Panc1 (cell line): ENCODE results near the gene UNC13C. TPM values are rescaled to one million over a fixed set of nuclear protein-coding genes. Genes with fewer than 3 reads are reported as not detected.

Experiments used
- ATAC-seq: fragments of 200-7000 bp; cut with Tn5 transposase; 2 replicates; pipeline ENCODE4 v1.9.1; 2020; ENCODE audit warnings: mild to moderate bottlenecking, moderate library complexity
- BruUV-seq: library from RNA; stranded (reverse); fragments of 400-500 nt; replicated peaks from 2 replicates; lab custom pipeline; 2021; lab: Mats Ljungman, UMichigan
- CTCF ChIA-PET: fragments of 300-600 bp; sonication (Branson Sonifier 250); formaldehyde crosslinking; loops from one replicate; lab custom pipeline; 2022; ENCODE audit warnings: antibody characterized with exemption; lab: Charles Lee
- POLR2A ChIA-PET: fragments of 300-600 bp; sonication (Branson Sonifier 250); formaldehyde crosslinking; loops from one replicate; lab custom pipeline; 2022; ENCODE audit warnings: antibody characterized with exemption; lab: Charles Lee
- DNase-seq: peaks from one replicate; pipeline ENCODE4 v3.0.0-alpha.2; 2010; ENCODE audit warnings: low read depth, low spot score
- H3K27ac ChIP-seq: 2 replicates; pipeline ENCODE4 v1.5.1; 2011; ENCODE audit warnings: mild to moderate bottlenecking, low read length, inconsistent platforms
- H3K27me3 ChIP-seq: fragments of 200-500 bp; sonication (Bioruptor generic); 2 replicates; pipeline ENCODE4 v1.6.0; 2014; ENCODE audit warnings: low read length, inconsistent platforms; ENCODE audit not compliant: control insufficient read depth, insufficient read depth
- H3K36me3 ChIP-seq: fragments of 200-500 bp; sonication (Bioruptor generic); 2 replicates; pipeline ENCODE4 v1.5.1; 2014; ENCODE audit warnings: inconsistent platforms, mild to moderate bottlenecking, low read length, moderate library complexity; ENCODE audit not compliant: control insufficient read depth, insufficient read depth
- H3K4me1 ChIP-seq: 2 replicates; pipeline ENCODE4 v1.5.1; 2011; ENCODE audit warnings: inconsistent platforms, mild to moderate bottlenecking, low read length, moderate library complexity; ENCODE audit not compliant: control insufficient read depth, insufficient read depth
- H3K4me3 ChIP-seq, 2 experiments: 2 replicates each; pipeline ENCODE4 v1.5.1; 2011 to 2012; ENCODE audit warnings: low read depth in 2 of 2, low read length in 2 of 2, mild to moderate bottlenecking in 2 of 2, inconsistent platforms in 1 of 2, moderate library complexity in 1 of 2
- H3K9me3 ChIP-seq: fragments of 200-500 bp; sonication (Bioruptor generic); 2 replicates; pipeline ENCODE4 v1.5.1; 2014; ENCODE audit warnings: low read depth, mild to moderate bottlenecking, inconsistent platforms, low read length, moderate library complexity; ENCODE audit not compliant: control insufficient read depth, insufficient read depth
- CTCF ChIP-seq: fragments of 450-650 bp; IDR thresholded peaks from 2 replicates; pipeline ENCODE4 v1.5.1; 2017; ENCODE audit warnings: mild to moderate bottlenecking
- POLR2AphosphoS5 ChIP-seq: IDR thresholded peaks from 2 replicates; pipeline ENCODE4 v1.6.1; 2012; ENCODE audit warnings: mild to moderate bottlenecking, low read depth, low read length, moderate library complexity
- REST ChIP-seq, 2 experiments: IDR thresholded peaks; 2 replicates each; pipeline ENCODE4 v1.6.1; 2011 to 2012; ENCODE audit warnings: low read depth in 2 of 2, control low read depth in 1 of 2, low read length in 1 of 2, mild to moderate bottlenecking in 1 of 2, moderate library complexity in 1 of 2; ENCODE audit not compliant: insufficient read depth in 1 of 2
- SIN3A ChIP-seq: IDR thresholded peaks from 2 replicates; pipeline ENCODE4 v1.6.1; 2012; ENCODE audit warnings: low read depth, mild to moderate bottlenecking, low read length, moderate library complexity, borderline replicate concordance; ENCODE audit not compliant: insufficient read depth
- TCF7L2 ChIP-seq: IDR thresholded peaks from 2 replicates; pipeline ENCODE4 v1.6.1; 2011; ENCODE audit warnings: mild to moderate bottlenecking, low read depth, low read length, inconsistent platforms
- in situ Hi-C: cut with HindIII; loops from 2 replicates; pipeline ENCODE4 v1.10.0; 2016; ENCODE audit warnings: low sequenced_read_pairs, low pct_unique_long_range_greater_than_20kb
- intact Hi-C: fragments of 100-400 bp; cut with micrococcal nuclease; formaldehyde crosslinking; loops from one replicate; pipeline ENCODE4 v1.10.0; 2022; ENCODE audit not compliant: unreplicated experiment
- total RNA-seq: library from RNA; stranded (reverse); gene quantifications from one replicate; pipeline ENCODE4 v1.2.1, GENCODE V29; 2021; ENCODE audit not compliant: unreplicated experiment

UNC13C gene
- total RNA-seq, 1 experiment from 2014 or later = not detected

GRCh38 chr15:53979051-53979788 lies 979 bp downstream of the UNC13C start:
- Histone ChIP-seq H3K9me3 (no peaks in the 10 kb centered on the region), H3K4me3 (no peak overlapping the region), H3K36me3 (no peaks in the 10 kb centered on the region), H3K27ac (no peak overlapping the region), H3K27me3 (peaks cover 20% of the 10 kb centered on the region), H3K4me1 (peaks cover 4% of the 10 kb centered on the region)
- intact Hi-C loops (no loop called here), in situ Hi-C loops (no loop called here)
- POLR2A ChIA-PET = no interaction called here
- DNase-seq (no peak), ATAC-seq (no peak)
- CTCF ChIA-PET = no interaction called here
- TF ChIP-seq SIN3A (no peak), CTCF (no peak), TCF7L2 (no peak)
- BruUV-seq = no TSS peak

GRCh38 chr15:53980021-53980420 lies 1.8 kb downstream of the UNC13C start:
- DNase-seq (no peak), ATAC-seq (no peak)
- peaks cover 4% of the 10 kb centered on the region for H3K4me1 ChIP-seq
- in situ Hi-C loops (no loop called here), intact Hi-C loops (no loop called here)
- peaks cover 20% of the 10 kb centered on the region for H3K27me3 ChIP-seq
- H3K36me3 ChIP-seq = no peaks in the 10 kb centered on the region
- H3K27ac ChIP-seq = no peak overlapping the region
- no TSS peak for BruUV-seq
- H3K9me3 ChIP-seq = no peaks in the 10 kb centered on the region
- CTCF ChIA-PET = no interaction called here
- no peak overlapping the region for H3K4me3 ChIP-seq
- POLR2A ChIA-PET = no interaction called here
- TF ChIP-seq POLR2AphosphoS5 (no peak), CTCF (no peak), REST (IDR thresholded peaks at IDR 0.05; ENCODE audit: insufficient read depth in 1 of 2, low read depth in 2 of 2, low read length in 1 of 2) (no peak)
